ENCODE data around the gene ITPA. TPM values are rescaled to one million over a fixed set of nuclear protein-coding genes. Genes with fewer than 3 reads are reported as not detected.

The ITPA gene
- total and polyA plus RNA-seq, 2 experiments from 2014 or later: 57.5 to 81.7 TPM

DNA sequence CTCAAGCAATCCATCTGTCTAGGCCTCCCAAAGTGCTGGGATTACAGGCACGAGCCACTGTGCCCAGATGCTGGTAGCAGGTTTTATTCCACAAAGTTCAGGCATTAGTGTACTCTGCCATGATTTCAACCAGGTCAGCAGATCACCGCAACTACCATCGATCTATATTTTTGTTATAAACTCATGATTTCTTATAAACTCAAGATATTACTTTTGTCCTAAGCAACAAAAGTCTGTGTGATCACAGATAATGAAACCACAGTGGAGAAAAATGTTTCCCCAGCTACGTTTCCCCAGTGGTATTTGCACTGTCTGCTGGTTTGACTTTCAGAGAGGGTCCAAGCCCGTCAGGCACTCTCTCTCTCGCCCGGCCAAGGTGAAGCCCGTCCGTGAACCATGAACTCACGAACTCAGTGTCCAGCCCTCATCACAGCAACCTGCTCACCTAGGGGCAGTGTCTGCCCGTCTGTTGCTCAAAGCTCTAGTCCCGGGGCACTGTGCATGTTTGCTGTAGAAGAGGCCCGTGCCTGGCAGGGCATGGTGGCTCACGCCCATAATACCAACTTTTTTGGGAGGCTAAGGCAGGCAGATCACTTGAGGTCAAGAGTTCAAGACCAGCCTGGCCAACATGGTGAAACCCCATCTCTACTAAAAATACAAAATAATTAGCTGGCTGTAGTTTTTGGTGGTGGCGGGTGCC lies 22.7 kb downstream of the ITPA start (continued):
- TF ChIP-seq, protein P1, sequence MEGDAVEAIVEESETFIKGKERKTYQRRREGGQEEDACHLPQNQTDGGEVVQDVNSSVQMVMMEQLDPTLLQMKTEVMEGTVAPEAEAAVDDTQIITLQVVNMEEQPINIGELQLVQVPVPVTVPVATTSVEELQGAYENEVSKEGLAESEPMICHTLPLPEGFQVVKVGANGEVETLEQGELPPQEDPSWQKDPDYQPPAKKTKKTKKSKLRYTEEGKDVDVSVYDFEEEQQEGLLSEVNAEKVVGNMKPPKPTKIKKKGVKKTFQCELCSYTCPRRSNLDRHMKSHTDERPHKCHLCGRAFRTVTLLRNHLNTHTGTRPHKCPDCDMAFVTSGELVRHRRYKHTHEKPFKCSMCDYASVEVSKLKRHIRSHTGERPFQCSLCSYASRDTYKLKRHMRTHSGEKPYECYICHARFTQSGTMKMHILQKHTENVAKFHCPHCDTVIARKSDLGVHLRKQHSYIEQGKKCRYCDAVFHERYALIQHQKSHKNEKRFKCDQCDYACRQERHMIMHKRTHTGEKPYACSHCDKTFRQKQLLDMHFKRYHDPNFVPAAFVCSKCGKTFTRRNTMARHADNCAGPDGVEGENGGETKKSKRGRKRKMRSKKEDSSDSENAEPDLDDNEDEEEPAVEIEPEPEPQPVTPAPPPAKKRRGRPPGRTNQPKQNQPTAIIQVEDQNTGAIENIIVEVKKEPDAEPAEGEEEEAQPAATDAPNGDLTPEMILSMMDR (conservative IDR thresholded peaks at IDR 0.05; ENCODE audit: low read depth in 2 of 2): no peak
- TF ChIP-seq ZNF114 (CRISPR knock-in tag; IDR thresholded peaks at IDR 0.05) (no peak), NANOG (IDR thresholded peaks at IDR 0.05; ENCODE audit: borderline replicate concordance) (no peak)

DNA sequence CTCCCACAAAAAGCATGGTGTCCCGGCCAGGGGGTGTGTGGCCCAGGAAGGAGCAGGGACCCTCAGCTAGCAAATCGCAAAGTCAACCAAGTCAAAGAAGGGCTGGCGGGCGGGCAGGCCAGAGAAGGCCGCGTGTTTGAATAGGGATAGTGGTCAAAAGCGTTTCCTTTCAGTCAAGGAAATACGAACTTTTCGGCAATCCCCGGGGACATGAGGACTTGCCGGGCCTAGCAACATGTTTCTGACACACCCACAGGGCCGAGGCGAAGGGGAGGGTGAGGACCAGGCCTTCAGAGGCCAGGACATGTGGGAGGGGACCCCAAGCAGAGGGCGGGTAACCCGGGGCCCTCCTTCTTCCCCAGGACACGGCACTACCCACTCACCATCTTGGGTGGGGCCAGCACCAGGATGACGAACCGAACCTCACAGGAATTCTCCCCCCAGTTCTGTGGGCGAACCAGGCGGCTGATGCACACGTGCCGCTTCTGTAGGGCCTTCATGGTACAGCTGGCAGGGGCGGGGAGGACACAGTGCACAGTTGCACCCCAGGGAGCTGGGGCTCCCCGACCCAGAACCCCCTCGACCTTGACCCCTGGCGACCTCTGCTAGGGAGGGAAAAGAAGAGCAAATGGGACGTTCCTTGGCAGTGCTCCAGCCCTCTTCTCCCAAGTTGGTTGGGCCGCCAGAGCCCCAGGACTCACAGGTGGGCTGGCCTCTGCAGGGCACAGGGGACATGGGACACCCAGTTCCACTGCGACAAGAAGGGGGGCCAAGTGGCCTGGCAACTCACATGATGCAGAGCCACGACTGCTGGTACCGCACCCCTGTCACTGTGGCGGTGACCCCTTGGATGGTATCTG lies 24.1 kb downstream of the ITPA start:
- no peak overlapping the region for H3K4me3 ChIP-seq
- H3F3A ChIP-seq (replicated peaks; ENCODE audit: low read depth): no peaks in the 10 kb centered on the region
- no peaks in the 10 kb centered on the region for H3K9me3 Mint-ChIP-seq
- ATAC-seq (no peak), DNase-seq (ENCODE audit: low spot score) (no peak)
- peaks cover 19% of the 10 kb centered on the region for H3K27me3 ChIP-seq (ENCODE audit: insufficient read depth)
- no peaks in the 10 kb centered on the region for H3K9me2 ChIP-seq (ENCODE audit: insufficient read depth)
- H3K4me2 ChIP-seq: no peak overlapping the region
- H3K36me3 Mint-ChIP-seq (ENCODE audit: low read depth): peaks cover 10% of the 10 kb centered on the region; the same call in 1 of the 3 replicates
- H3K27me3 Mint-ChIP-seq (ENCODE audit: insufficient read depth, low read depth, poor library complexity): peaks cover 29% of the 10 kb centered on the region
- no peaks in the 10 kb centered on the region for H3K79me2 ChIP-seq (replicated peaks; ENCODE audit: insufficient read depth)
- no peak overlapping the region for H3K4me3 Mint-ChIP-seq
- no peaks in the 10 kb centered on the region for H4K20me1 ChIP-seq (replicated peaks; ENCODE audit: insufficient read depth)
- no peak overlapping the region for H2AFZ ChIP-seq
- no peak overlapping the region for H3K27ac Mint-ChIP-seq
- no peaks in the 10 kb centered on the region; the same call in 1 of the 2 replicates for H3K4me1 ChIP-seq (ENCODE audit: insufficient read depth)
- H3K4me1 Mint-ChIP-seq: peaks cover 9% of the 10 kb centered on the region; the same call in 2 of the 3 replicates
- H3K27ac ChIP-seq (ENCODE audit: low read depth): no peak overlapping the region
- no peaks in the 10 kb centered on the region for H3K36me3 ChIP-seq (ENCODE audit: insufficient read depth)
- TF ChIP-seq ZNF331 (CRISPR knock-in tag; IDR thresholded peaks at IDR 0.05; ENCODE audit: low read depth): no peak
- no peak for TF ChIP-seq EZH2 (IDR thresholded peaks at IDR 0.05; ENCODE audit: low read depth, unreplicated experiment)
- TF ChIP-seq NANOG (IDR thresholded peaks at IDR 0.05; ENCODE audit: borderline replicate concordance): no peak
- no peak for TF ChIP-seq JUNB (IDR thresholded peaks at IDR 0.05; ENCODE audit: unreplicated experiment)
- TF ChIP-seq, protein P2, sequence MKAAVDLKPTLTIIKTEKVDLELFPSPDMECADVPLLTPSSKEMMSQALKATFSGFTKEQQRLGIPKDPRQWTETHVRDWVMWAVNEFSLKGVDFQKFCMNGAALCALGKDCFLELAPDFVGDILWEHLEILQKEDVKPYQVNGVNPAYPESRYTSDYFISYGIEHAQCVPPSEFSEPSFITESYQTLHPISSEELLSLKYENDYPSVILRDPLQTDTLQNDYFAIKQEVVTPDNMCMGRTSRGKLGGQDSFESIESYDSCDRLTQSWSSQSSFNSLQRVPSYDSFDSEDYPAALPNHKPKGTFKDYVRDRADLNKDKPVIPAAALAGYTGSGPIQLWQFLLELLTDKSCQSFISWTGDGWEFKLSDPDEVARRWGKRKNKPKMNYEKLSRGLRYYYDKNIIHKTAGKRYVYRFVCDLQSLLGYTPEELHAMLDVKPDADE (IDR thresholded peaks at IDR 0.05): no peak
- no peak for TF ChIP-seq CREB1 (CRISPR knock-in tag; IDR thresholded peaks at IDR 0.05; ENCODE audit: low read depth)
- no peak for TF ChIP-seq ZNF114 (CRISPR knock-in tag; IDR thresholded peaks at IDR 0.05)
- TF ChIP-seq, protein P3, sequence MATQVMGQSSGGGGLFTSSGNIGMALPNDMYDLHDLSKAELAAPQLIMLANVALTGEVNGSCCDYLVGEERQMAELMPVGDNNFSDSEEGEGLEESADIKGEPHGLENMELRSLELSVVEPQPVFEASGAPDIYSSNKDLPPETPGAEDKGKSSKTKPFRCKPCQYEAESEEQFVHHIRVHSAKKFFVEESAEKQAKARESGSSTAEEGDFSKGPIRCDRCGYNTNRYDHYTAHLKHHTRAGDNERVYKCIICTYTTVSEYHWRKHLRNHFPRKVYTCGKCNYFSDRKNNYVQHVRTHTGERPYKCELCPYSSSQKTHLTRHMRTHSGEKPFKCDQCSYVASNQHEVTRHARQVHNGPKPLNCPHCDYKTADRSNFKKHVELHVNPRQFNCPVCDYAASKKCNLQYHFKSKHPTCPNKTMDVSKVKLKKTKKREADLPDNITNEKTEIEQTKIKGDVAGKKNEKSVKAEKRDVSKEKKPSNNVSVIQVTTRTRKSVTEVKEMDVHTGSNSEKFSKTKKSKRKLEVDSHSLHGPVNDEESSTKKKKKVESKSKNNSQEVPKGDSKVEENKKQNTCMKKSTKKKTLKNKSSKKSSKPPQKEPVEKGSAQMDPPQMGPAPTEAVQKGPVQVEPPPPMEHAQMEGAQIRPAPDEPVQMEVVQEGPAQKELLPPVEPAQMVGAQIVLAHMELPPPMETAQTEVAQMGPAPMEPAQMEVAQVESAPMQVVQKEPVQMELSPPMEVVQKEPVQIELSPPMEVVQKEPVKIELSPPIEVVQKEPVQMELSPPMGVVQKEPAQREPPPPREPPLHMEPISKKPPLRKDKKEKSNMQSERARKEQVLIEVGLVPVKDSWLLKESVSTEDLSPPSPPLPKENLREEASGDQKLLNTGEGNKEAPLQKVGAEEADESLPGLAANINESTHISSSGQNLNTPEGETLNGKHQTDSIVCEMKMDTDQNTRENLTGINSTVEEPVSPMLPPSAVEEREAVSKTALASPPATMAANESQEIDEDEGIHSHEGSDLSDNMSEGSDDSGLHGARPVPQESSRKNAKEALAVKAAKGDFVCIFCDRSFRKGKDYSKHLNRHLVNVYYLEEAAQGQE (IDR thresholded peaks at IDR 0.05; ENCODE audit: unreplicated experiment): no peak
- TF ChIP-seq, protein P4, sequence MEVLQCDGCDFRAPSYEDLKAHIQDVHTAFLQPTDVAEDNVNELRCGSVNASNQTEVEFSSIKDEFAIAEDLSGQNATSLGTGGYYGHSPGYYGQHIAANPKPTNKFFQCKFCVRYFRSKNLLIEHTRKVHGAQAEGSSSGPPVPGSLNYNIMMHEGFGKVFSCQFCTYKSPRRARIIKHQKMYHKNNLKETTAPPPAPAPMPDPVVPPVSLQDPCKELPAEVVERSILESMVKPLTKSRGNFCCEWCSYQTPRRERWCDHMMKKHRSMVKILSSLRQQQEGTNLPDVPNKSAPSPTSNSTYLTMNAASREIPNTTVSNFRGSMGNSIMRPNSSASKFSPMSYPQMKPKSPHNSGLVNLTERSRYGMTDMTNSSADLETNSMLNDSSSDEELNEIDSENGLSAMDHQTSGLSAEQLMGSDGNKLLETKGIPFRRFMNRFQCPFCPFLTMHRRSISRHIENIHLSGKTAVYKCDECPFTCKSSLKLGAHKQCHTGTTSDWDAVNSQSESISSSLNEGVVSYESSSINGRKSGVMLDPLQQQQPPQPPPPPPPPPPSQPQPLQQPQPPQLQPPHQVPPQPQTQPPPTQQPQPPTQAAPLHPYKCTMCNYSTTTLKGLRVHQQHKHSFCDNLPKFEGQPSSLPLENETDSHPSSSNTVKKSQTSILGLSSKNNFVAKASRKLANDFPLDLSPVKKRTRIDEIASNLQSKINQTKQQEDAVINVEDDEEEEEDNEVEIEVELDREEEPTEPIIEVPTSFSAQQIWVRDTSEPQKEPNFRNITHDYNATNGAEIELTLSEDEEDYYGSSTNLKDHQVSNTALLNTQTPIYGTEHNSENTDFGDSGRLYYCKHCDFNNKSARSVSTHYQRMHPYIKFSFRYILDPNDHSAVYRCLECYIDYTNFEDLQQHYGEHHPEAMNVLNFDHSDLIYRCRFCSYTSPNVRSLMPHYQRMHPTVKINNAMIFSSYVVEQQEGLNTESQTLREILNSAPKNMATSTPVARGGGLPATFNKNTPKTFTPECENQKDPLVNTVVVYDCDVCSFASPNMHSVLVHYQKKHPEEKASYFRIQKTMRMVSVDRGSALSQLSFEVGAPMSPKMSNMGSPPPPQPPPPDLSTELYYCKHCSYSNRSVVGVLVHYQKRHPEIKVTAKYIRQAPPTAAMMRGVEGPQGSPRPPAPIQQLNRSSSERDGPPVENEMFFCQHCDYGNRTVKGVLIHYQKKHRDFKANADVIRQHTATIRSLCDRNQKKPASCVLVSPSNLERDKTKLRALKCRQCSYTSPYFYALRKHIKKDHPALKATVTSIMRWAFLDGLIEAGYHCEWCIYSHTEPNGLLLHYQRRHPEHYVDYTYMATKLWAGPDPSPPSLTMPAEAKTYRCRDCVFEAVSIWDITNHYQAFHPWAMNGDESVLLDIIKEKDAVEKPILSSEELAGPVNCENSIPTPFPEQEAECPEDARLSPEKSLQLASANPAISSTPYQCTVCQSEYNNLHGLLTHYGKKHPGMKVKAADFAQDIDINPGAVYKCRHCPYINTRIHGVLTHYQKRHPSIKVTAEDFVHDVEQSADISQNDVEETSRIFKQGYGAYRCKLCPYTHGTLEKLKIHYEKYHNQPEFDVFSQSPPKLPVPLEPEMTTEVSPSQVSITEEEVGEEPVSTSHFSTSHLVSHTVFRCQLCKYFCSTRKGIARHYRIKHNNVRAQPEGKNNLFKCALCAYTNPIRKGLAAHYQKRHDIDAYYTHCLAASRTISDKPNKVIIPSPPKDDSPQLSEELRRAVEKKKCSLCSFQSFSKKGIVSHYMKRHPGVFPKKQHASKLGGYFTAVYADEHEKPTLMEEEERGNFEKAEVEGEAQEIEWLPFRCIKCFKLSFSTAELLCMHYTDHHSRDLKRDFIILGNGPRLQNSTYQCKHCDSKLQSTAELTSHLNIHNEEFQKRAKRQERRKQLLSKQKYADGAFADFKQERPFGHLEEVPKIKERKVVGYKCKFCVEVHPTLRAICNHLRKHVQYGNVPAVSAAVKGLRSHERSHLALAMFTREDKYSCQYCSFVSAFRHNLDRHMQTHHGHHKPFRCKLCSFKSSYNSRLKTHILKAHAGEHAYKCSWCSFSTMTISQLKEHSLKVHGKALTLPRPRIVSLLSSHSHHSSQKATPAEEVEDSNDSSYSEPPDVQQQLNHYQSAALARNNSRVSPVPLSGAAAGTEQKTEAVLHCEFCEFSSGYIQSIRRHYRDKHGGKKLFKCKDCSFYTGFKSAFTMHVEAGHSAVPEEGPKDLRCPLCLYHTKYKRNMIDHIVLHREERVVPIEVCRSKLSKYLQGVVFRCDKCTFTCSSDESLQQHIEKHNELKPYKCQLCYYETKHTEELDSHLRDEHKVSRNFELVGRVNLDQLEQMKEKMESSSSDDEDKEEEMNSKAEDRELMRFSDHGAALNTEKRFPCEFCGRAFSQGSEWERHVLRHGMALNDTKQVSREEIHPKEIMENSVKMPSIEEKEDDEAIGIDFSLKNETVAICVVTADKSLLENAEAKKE (CRISPR knock-in tag; IDR thresholded peaks at IDR 0.05): no peak

All from GM23338 (cell line).